Measurements from ENCODE around the gene TPST1. TPM values are rescaled to one million over a fixed set of nuclear protein-coding genes. Genes with fewer than 3 reads are reported as not detected.
"Not testable (repeated sequence)": the region's sequence is repeated elsewhere in the genome, so short reads cannot be mapped to it uniquely, and the experiment has no call there.

TPST1 gene
- total RNA-seq, 1 donor from 2014 or later = 4.8 TPM

DNA sequence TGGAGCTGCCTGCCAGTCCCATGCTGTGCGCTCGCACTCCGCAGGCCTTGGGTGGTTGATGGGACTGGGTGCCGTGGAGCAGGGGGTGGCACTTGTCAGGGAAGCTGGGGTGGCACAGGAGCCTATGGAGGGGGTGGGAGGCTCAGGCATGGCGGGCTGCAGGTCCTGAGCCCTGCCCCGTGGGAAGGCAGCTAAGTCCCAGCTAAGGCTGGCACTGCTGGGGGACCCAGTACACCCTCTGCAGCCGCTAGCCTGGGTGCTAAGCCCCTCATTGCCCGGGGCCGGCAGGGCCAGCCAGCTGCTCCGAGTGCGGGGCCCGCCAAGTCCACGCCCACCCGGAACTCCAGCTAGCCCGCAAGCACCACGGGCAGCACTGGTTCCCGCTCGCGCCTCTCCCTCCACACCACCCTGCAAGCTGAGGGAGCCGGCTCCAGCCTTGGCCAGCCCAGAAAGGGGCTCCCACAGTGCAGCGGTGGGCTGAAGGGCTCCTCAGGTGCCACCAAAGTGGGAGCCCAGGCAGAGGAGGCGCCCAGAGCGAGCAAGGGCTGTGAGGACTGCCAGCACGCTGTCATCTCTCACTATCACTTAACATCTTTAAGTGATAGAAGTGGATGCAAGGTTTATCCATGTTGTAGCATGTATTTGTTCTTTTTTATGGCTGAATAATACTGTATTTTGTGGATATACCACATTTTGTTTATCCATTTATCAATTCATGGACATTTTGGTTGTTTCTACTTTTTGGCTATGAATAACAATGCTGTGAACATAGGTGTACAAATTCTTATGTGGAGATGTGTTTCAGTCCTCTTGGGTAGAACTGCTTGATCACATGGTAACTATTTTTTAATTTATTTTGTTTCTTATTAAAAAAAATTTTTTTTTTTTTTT is 26.4 kb downstream of the TPST1 start:
- intact Hi-C loops (cut with DNase I); DNase-seq (ENCODE audit: low spot score): not testable (repeated sequence)

DNA sequence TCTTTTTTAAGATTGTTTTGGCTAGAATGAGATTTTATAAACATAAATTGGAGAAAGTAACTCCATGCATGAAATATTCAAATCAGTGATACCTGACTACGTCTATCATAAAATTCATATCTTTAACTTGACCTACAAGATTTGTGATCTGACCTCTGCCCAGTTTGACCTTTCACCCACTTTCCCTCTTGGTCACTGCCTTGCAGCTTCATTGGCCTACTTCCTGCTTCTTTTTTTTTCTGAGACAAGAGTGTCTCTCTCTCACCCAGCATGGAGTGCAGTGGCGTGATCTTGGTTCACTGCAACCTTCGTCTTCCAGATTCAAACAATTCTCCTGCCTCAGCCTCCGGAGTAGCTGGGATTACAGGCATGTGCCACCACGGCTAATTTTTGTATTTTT is 28.5 kb downstream of the TPST1 start:
- no peak for DNase-seq (ENCODE audit: low spot score)
- intact Hi-C loops (cut with DNase I) = no loop called here

DNA sequence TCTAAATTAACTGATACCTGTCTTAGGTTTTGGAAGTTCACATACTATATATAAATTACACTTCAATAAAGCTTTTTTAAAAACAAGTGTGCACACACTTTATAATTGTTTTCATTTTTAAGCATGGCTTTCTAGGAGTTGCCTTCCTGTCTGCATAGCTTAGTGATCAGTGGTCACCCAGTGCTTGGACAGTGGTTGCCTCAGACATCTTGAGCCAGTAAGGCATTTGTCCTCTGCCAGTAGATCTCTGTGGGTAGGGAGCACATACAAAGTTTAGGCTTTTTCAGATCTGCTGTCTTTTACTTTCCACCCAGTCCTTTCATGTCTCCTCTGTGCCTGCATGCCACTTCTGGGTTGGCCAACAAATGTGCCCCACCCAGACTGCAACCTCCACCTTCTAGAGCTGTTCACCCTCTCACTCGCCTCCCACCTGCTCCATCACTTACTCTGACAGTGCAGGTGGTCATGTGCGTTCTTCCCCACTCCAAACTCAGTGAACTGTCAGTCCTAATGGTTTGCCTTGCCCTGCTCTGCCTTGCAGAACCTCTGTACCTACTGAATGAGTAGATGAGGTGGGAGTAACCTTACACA is 31.7 kb downstream of the TPST1 start:
- no peak for DNase-seq (ENCODE audit: low spot score)
- intact Hi-C loops (cut with DNase I) = no loop called here

DNA sequence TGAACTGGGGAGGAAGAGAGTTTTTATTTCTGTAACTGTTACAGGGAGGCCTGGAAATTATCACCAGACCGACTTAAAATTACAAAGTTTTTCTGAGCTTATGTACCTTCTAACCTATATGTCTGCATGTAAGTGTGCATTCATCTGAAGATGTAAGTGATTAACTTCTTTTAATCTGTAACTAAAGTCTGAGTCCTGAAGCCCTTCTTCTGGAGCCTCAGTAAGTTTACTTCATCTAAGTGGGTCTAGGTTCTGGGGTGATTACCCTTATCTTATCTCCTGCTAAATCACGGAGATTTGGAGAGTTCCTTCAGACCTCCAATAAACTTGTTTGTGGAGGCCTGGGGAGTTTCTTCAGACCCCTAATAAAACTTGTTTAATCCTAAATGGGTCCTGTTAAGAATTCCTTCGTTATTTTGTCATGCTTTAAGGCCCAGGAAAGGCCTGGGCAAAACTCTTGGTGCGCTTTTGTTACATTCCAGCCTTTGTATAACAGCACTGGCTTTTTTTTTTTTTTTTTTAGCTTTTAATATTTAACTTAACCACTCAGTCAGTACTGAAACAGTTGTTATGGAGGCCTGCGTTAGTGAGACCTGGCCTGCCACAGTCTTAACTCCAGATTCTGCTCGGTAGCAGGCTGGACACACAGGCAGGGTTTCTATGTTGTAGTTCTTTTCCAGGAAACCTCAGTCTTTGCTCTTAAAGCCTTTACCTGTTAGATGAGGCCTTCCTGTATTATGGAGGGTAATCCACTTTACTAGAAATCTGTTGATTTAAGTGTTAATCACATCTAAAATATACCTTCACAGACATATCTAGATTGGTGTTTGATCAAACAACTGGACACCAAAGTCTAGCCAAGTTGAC is 33.0 kb downstream of the TPST1 start:
- intact Hi-C loops (cut with DNase I) = no loop called here
- no peak for DNase-seq (ENCODE audit: low spot score)

DNA sequence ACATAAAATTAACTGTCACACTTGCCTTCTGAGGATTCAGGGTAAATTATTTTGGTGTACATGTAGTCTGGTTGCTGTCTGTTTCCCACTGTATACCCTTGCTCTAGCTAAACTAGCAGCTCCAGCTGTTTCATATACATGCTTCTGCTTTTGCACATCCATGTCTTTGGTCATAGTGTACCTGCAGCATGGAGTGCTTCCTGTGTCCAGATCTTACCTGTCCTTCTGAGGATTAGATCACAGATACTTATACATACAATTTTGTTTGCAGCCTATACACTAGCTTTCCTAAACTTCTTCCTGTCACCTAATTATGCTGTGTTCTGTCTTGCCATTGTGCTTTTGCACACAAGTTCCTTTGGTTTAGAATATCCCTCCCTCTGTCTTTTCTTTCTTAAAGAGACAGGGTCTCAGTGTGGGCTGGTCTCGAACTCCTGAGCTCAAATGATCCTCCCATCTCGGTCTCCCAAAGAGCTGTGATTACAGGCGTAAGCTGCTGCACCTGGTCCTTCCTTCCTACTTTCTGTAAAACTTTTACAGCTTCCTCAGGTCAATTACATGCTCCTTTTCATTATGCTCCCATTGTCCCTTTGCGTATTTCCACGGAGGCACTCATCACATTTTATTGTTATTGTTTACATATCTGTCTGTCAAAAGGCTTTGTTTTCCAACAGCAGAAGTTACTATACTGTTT is 33.8 kb downstream of the TPST1 start:
- no peak for DNase-seq (ENCODE audit: low spot score)
- intact Hi-C loops (cut with DNase I) = no loop called here

DNA sequence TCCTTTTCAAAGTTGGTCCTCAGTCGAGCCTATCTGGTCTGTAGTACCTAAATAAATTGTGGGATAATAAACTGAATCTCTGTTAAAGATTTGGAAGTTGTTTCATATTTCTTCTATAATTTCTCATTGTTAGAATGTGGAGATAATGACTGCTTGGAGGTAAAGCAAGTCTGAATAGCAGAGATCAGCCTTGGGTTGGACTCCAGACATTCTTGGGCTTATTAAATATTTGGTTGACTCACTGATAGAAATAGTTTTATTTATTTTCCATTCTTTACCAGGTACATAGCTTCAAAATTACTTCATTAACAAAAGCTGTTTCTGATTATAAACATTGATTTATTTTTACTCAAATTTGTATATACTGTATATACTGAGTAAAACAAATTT is 34.3 kb downstream of the TPST1 start:
- no peak for DNase-seq (ENCODE audit: low spot score)
- intact Hi-C loops (cut with DNase I) = no loop called here

DNA sequence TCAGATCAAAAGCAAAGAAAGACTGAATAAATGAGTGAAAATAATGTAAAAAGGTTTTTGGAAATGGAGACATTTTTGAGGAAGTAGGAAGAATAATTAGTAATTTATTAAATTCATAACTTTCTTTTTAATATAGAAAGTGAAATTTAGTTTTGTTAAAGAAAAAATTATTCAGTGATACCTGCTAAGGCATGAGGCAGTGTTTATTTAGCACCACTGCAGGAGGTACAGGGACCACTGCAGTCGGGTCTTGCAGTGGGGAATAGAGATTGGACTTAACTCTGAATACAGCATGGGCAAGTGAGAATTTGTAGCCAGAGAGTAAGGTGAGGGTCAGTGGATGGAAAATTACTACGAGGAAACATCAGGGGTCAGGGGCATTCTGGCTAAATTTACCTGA is 39.9 kb downstream of the TPST1 start:
- intact Hi-C loops (cut with DNase I) = no loop called here
- DNase-seq (ENCODE audit: low spot score) = no peak

DNA sequence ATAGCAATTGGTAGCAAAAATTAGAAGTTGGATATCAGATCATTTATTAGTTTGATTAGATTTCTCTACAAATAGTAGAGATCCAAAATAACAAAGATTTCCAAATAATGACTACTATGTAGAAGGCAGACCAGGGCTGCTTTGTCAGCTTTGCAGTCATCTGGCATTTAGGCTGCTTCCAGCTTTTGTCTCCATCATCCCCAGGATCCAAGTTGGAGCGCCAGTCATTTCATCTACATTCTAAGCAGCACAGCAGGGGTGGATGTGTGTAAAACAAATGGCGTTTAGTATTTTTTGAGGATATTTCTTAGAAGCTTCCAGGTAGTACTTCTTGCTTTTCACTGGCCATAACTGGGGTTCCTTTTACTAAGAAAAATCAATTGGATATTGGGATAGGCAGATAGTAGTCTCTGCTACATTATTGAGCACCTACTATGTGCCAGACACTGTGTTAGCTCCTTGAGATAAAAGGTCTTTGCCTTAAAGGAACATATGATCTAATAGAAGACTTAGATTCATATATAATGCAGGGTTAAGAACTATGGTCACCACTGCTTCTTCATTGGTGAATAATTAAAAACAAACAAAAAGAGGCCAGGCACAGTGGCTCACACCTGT is 41.5 kb downstream of the TPST1 start:
- intact Hi-C loops (cut with DNase I) = no loop called here
- no peak for DNase-seq (ENCODE audit: low spot score)

DNA sequence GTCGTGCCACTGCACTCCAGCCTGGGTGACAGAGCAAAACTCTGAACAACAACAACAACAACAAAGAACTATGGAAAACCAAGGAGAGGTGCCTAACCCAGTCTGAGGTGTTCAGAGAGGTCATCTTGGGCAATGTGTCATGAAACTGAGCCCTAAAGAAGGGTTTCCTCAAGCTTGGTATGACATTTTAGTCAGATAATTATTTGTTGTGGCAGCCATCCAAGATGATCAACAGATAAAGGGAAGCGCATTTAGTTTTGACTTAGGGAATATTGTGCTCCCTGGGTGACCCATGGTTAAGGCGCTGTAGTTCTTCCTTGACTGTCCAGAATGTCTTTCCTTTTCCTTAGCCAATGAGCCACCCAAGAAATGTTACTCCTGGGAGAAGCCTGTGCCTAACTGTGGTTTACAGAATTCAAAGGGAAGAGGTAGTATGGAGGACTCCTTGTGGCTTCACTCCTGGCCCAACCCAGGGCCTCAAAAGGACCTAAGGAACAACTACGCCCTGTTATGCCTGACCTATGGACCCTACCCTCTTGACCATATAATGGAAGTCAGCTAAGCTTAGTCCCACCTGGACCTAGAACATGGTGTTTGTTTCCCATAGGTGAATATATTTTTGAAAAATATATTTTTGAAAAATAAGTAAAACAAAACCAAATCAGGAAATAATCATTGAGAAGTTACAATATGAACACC is 42.4 kb downstream of the TPST1 start:
- no peak for DNase-seq (ENCODE audit: low spot score)
- intact Hi-C loops (cut with DNase I) = no loop called here

DNA sequence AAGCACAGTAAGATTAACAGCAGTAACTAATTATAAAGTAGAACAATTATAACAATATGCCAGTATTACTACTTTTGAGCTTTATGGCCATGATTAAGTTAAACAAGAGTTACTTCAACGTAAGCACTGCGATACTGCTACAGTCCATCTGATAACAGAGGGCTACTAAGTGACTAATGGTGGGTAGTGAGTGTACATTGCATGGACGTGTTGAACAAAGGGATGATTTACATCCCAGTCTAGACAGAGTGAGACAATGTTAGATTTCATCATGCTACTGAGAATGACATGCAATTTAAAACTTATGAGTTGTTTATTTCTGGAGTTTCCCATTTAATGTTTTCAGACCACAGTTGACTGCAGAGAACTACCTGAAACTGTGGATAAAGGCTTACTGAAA is 45.6 kb downstream of the TPST1 start:
- DNase-seq (ENCODE audit: low spot score) = no peak
- intact Hi-C loops (cut with DNase I) = no loop called here

DNA sequence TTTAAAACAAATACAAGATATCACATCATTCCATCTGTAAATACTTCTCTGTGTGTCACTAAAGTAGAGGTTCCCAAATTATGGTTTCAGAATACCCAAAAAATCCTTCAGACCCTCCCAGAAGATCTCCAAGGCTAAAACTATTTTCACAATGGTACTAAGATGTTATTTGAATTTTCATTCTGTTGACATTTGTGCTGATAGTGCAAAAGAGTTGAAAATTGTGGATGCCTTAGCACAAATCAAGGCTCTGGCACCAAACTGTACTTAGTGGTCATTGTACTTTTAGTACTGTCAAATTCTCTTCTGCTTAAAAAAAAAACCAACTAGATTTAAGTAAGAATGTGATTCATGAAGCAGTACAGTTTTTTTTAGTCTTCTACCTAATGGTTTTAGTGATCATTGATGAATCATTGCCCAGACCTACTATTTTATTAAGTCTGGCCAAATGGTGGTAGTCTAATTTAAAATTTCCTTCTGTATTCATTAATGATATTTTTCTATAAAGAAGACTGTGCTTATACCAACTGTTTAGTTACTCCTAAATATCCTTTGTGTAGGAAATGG is 50.5 kb downstream of the TPST1 start:
- intact Hi-C loops (cut with DNase I) = no loop called here

DNA sequence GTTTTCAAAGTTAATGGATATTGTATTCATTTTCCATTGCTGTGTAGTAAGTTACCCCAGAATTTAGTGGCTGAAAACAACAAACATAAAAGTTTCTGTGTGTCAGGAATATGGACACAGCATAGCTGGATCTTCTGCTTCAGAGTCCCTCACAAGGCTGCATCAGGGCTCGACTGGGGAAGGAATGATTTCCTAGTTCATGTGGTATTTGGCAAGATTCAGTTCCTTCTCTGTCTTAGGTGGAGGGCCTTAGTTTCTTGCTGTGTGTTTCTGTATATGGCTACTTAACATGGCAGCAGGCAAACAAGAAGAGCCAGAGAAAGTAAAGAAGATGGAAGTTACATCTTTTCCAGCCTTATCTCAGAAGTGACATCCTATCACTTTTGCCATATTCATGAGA is 51.1 kb downstream of the TPST1 start:
- intact Hi-C loops (cut with DNase I) = no loop called here
- no peak for DNase-seq (ENCODE audit: low spot score)

More for the DNA sequence above, 50.5 kb downstream of the TPST1 start:
- no peak for DNase-seq (ENCODE audit: low spot score)

DNA sequence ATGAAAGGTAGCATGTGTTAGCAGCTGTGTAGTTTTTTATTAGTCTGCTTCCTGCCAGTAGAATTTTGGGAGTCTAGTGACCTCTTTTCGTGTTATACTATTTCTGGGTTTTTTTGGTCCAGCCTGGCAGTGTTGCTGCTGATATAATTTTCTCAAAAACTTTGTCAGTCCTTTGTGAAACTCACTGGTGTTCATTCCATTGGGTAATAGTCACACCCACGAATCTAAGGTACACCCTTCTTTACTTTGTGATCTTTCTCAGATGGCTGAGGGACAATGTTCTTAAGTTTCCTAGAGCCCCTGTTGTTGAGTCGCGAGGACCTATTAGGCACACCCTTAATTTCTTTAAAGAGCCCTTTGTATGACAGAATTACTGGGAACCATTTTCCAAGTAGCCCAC is 52.3 kb downstream of the TPST1 start:
- intact Hi-C loops (cut with DNase I) = no loop called here
- no peak for DNase-seq (ENCODE audit: low spot score)

DNA sequence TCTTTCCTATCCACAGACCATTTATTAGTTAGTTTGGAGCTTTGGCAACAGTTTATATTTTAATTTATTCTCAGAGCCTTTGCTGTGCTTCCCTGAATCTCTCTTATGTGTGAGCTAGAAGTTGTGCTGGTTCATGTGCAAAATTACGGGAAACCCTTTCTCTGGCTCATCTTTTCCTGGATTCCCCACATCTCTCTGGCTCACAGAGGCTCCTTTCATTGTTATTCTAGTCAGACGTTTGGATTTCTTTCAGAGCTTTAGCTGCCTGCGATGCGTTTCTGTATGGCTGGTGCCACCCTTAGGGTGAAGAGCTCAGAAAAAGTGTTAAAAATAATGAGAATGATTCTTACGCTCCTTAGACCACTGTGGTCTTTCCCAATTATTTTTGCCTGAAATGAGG is 53.3 kb downstream of the TPST1 start:
- intact Hi-C loops (cut with DNase I) = no loop called here
- DNase-seq (ENCODE audit: low spot score) = no peak

DNA sequence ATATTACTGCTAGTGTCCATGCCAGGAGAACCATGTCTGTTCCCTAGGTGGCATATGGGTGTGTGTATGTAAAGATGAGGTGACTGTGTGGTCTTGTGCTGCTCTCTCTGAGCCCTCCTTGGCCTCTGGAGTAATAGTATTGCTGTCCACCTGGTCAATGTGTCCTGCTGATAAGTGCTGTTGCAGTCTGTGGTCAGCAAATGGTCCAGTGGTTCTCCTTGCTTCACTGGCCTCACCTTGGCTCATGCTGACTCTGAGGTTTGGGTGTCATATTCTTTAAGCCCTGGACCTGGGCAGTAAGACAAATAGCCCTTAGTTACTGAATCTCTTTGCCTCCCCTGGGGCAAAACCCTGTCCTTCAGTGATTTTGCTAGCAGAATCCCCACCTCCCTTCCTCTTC is 56.8 kb downstream of the TPST1 start:
- DNase-seq (ENCODE audit: low spot score) = no peak
- intact Hi-C loops (cut with DNase I) = no loop called here

DNA sequence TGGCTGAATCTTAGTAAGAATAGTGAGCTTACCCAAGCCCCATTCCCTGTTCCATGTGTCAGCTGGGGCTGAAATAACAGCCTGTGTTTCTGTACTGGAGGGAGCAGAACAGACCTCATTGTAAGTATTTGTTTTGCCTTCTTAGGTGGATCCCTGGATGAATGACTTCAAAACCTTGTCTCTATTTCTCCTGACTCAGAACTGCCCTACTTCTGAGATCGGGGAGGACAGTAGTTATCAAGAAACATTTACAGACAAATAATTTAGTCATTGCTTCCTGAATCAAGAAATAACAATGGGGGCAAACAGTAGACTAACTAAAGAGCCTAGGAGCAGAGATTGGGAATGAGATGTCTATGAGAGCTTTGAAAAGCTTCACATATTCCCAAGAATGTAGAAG is 58.8 kb downstream of the TPST1 start:
- no peak for DNase-seq (ENCODE audit: low spot score)
- intact Hi-C loops (cut with DNase I) = no loop called here

DNA sequence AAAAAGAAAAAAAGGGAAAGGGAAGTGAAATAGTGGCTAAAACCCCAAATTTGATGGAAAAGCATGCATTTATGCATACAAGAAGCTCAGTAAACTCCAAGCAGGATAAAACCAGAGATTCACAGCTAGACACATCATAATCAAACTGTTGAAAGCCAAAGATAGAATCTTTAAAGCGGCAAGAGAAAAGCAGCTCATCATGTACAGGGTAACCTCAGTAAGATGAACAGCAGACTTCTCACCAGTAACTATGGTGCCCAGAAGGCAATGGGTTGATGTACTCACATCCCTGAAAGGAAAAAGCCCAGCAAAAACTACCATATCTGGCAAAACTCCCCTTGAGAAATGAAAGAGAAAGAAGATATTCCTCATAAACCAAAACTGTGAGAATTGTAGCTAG is 60.4 kb downstream of the TPST1 start:
- DNase-seq (ENCODE audit: low spot score) = no peak
- intact Hi-C loops (cut with DNase I) = no loop called here

DNA sequence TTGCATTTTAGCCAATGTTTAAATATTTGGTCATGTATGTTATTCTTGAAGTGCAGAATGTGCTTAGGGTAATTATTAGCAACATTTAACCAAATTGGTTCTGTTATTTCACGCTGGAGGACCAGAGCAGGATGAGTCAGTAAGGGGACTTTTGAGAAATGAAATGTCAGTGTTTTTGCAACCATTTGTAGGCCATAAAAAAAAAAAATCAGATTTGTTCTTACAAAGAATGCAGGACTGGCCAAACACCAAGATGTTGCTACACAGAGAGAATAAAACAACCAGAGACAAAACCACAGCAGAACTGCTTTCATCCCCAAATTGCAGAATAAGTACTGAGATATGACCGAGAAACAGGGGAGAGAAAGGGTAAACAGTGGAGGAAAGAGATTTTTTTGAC is 62.1 kb downstream of the TPST1 start:
- no peak for DNase-seq (ENCODE audit: low spot score)

DNA sequence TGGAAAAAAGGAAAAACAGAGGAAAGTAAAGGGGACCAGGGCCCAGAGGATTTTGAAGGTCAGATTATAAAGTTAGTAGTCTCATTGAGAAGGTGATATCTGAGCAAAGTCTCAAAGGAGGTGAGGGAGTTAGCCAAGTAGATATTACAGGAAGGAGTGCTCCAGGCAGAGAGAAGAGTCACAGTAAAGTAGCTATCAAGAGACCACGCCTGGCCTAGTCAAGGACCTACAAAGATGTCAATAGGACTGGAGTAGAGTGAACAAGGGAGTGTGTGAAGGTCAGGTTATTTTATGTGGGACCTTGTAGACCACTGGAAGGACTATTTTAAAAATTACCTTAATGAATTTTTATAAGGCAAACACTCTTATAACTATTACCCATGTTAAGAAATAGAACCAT is 64.8 kb downstream of the TPST1 start:
- intact Hi-C loops (cut with DNase I) = no loop called here
- no peak for DNase-seq (ENCODE audit: low spot score)

More for the DNA sequence above, 62.1 kb downstream of the TPST1 start:
- intact Hi-C loops (cut with DNase I) = no loop called here
